Activated T-helper 17 cell treated with anti-CD3 and anti-CD28 coated beads, Interleukin-2, amount 50 U/mL, for 72 hours (primary cell): ENCODE measurements around the gene CLTB. TPM values are rescaled to one million over a fixed set of nuclear protein-coding genes. Genes with fewer than 3 reads are reported as not detected.

Experiments used
- ATAC-seq: fragments of 150-1000 bp; cut with Tn5 transposase; replicated peaks from 2 replicates; pipeline ENCODE4 v1.10.0; 2021; ENCODE audit warnings: mild to moderate bottlenecking, moderate library complexity
- H3K27ac Mint-ChIP-seq: one replicate; pipeline ENCODE4 v1.8.0; 2022; ENCODE audit warnings: mixed read lengths
- H3K27me3 Mint-ChIP-seq: one replicate; pipeline ENCODE4 v1.8.0; 2022; ENCODE audit warnings: mixed read lengths
- H3K36me3 Mint-ChIP-seq: one replicate; pipeline ENCODE4 v1.8.0; 2022; ENCODE audit warnings: low read depth, mild to moderate bottlenecking, mixed read lengths
- H3K4me1 Mint-ChIP-seq: one replicate; pipeline ENCODE4 v1.8.0; 2022; ENCODE audit warnings: mixed read lengths
- H3K4me3 Mint-ChIP-seq: one replicate; pipeline ENCODE4 v1.8.0; 2022; ENCODE audit warnings: mild to moderate bottlenecking, mixed read lengths
- H3K9me3 Mint-ChIP-seq: one replicate; pipeline ENCODE4 v1.8.0; 2022; ENCODE audit warnings: mixed read lengths
- total RNA-seq, 2 donors: library from RNA; stranded (reverse); gene quantifications; one replicate each; pipeline ENCODE4 v1.2.3, GENCODE V29; 2022

The CLTB gene
- total RNA-seq, 2 donors from 2014 or later: 22.9 to 56.9 TPM

- Mint-ChIP-seq H3K27ac (peak within 1 kb of the TSS; percentile 71), H3K27me3 (no peaks in the 10 kb centered on the region), H3K4me1 (peaks cover 9% of the 10 kb centered on the region), H3K4me3 (peak within 1 kb of the TSS; percentile 72), H3K9me3 (no peaks in the 10 kb centered on the region), H3K36me3 (peaks cover 37% of the 10 kb centered on the region)
- ATAC-seq: peak; percentile 41
Observed at GRCh38 chr5:176365351-176366231, 50.7 kb downstream of the CLTB start, which contains the start of gene ARL10. ARL10 (plus strand) TSS chr5:176365487; CDS start chr5:176365564, 77 bp downstream.

- peaks cover 31% of the 10 kb centered on the region for H3K36me3 Mint-ChIP-seq
- H3K4me3 Mint-ChIP-seq: peak overlapping the region; percentile 72
- H3K27me3 Mint-ChIP-seq: no peaks in the 10 kb centered on the region
- no peaks in the 10 kb centered on the region for H3K9me3 Mint-ChIP-seq
- H3K4me1 Mint-ChIP-seq: peaks cover 10% of the 10 kb centered on the region
- peak overlapping the region; percentile 71 for H3K27ac Mint-ChIP-seq
- ATAC-seq: no peak
Observed at GRCh38 chr5:176364765-176365350, 51.5 kb downstream of the CLTB start.

- H3K27ac Mint-ChIP-seq: peak overlapping the region; percentile 96
- H3K4me1 Mint-ChIP-seq: peaks cover 12% of the 10 kb centered on the region
- no peaks in the 10 kb centered on the region for H3K9me3 Mint-ChIP-seq
- ATAC-seq: no peak
- peak overlapping the region; percentile 94 for H3K4me3 Mint-ChIP-seq
- peaks cover 34% of the 10 kb centered on the region for H3K36me3 Mint-ChIP-seq
- no peaks in the 10 kb centered on the region for H3K27me3 Mint-ChIP-seq
Observed at GRCh38 chr5:176362233-176362490, 54.2 kb downstream of the CLTB start.

- peak; percentile 94 for ATAC-seq
- peaks cover 11% of the 10 kb centered on the region for H3K4me1 Mint-ChIP-seq
- H3K27me3 Mint-ChIP-seq: no peaks in the 10 kb centered on the region
Observed at GRCh38 chr5:176361437-176362232, 54.7 kb downstream of the CLTB start, which contains the start of gene KIAA1191. KIAA1191 (minus strand) TSS chr5:176361764; CDS start chr5:176359508, 2,256 bp downstream.

GRCh38 chr5:176360894-176361436 is 55.4 kb downstream of the CLTB start:
- no peaks in the 10 kb centered on the region for H3K27me3 Mint-ChIP-seq
- peak overlapping the region; percentile 94 for H3K4me3 Mint-ChIP-seq
- ATAC-seq: peak; percentile 4
- no peaks in the 10 kb centered on the region for H3K9me3 Mint-ChIP-seq
- peaks cover 37% of the 10 kb centered on the region for H3K36me3 Mint-ChIP-seq
- peak overlapping the region; percentile 96 for H3K27ac Mint-ChIP-seq
- peaks cover 11% of the 10 kb centered on the region for H3K4me1 Mint-ChIP-seq

More at GRCh38 chr5:176361437-176362232, 54.7 kb downstream of the CLTB start, which contains the start of gene KIAA1191:
- Mint-ChIP-seq H3K27ac (peak within 1 kb of the TSS; percentile 96), H3K4me3 (peak within 1 kb of the TSS; percentile 94), H3K36me3 (peaks cover 34% of the 10 kb centered on the region), H3K9me3 (no peaks in the 10 kb centered on the region)

- H3K4me3 Mint-ChIP-seq: peak overlapping the region; percentile 94
Observed at GRCh38 chr5:176359658-176360057, 56.7 kb downstream of the CLTB start.

GRCh38 chr5:176356179-176356566 is 60.2 kb downstream of the CLTB start:
- no peak for ATAC-seq
- Mint-ChIP-seq H3K4me3 (no peak overlapping the region), H3K27ac (no peak overlapping the region), H3K27me3 (no peaks in the 10 kb centered on the region), H3K36me3 (peaks cover 85% of the 10 kb centered on the region), H3K9me3 (no peaks in the 10 kb centered on the region), H3K4me1 (peaks cover 22% of the 10 kb centered on the region)

More at GRCh38 chr5:176359658-176360057, 56.7 kb downstream of the CLTB start:
- H3K27ac Mint-ChIP-seq: peak overlapping the region; percentile 85
- no peak for ATAC-seq
- peaks cover 11% of the 10 kb centered on the region for H3K4me1 Mint-ChIP-seq
- H3K9me3 Mint-ChIP-seq: no peaks in the 10 kb centered on the region
- H3K27me3 Mint-ChIP-seq: no peaks in the 10 kb centered on the region
- H3K36me3 Mint-ChIP-seq: peaks cover 50% of the 10 kb centered on the region

- Mint-ChIP-seq H3K27me3 (no peaks in the 10 kb centered on the region), H3K36me3 (peaks cover 91% of the 10 kb centered on the region), H3K9me3 (no peaks in the 10 kb centered on the region), H3K4me1 (peaks cover 22% of the 10 kb centered on the region), H3K4me3 (no peak overlapping the region), H3K27ac (no peak overlapping the region)
- ATAC-seq: no peak
Observed at GRCh38 chr5:176355400-176356178, 60.8 kb downstream of the CLTB start.

- Mint-ChIP-seq H3K4me1 (peaks cover 20% of the 10 kb centered on the region), H3K36me3 (peaks cover 100% of the 10 kb centered on the region), H3K9me3 (no peaks in the 10 kb centered on the region), H3K27me3 (no peaks in the 10 kb centered on the region), H3K4me3 (no peak overlapping the region), H3K27ac (no peak overlapping the region)
- ATAC-seq: no peak
Observed at GRCh38 chr5:176353533-176353932, 62.8 kb downstream of the CLTB start.

GRCh38 chr5:176352116-176352878 is 64.0 kb downstream of the CLTB start:
- ATAC-seq: no peak
- peaks cover 17% of the 10 kb centered on the region for H3K4me1 Mint-ChIP-seq
- no peaks in the 10 kb centered on the region for H3K9me3 Mint-ChIP-seq
- H3K36me3 Mint-ChIP-seq: peaks cover 100% of the 10 kb centered on the region
- no peaks in the 10 kb centered on the region for H3K27me3 Mint-ChIP-seq
- H3K27ac Mint-ChIP-seq: peak overlapping the region; percentile 31
- no peak overlapping the region for H3K4me3 Mint-ChIP-seq

GRCh38 chr5:176350416-176350815 is 65.9 kb downstream of the CLTB start:
- H3K4me1 Mint-ChIP-seq: peaks cover 16% of the 10 kb centered on the region
- no peak for ATAC-seq
- peak overlapping the region; percentile 73 for H3K27ac Mint-ChIP-seq
- H3K36me3 Mint-ChIP-seq: peaks cover 100% of the 10 kb centered on the region
- no peaks in the 10 kb centered on the region for H3K9me3 Mint-ChIP-seq
- no peaks in the 10 kb centered on the region for H3K27me3 Mint-ChIP-seq
- H3K4me3 Mint-ChIP-seq: no peak overlapping the region

- Mint-ChIP-seq H3K4me3 (no peak overlapping the region), H3K36me3 (peaks cover 47% of the 10 kb centered on the region), H3K27ac (peak overlapping the region; percentile 31), H3K9me3 (no peaks in the 10 kb centered on the region), H3K27me3 (no peaks in the 10 kb centered on the region), H3K4me1 (no peaks in the 10 kb centered on the region)
- ATAC-seq: no peak
Observed at GRCh38 chr5:176342766-176343458, 73.4 kb downstream of the CLTB start.
